H9 (cell line): ENCODE data around the gene GOLGA6A. TPM values are rescaled to one million over a fixed set of nuclear protein-coding genes. Genes with fewer than 3 reads are reported as not detected.
A peak's percentile ranks its signal among the peaks of the same experiment; 100 is the strongest.
"Not testable (repeated sequence)": the region's sequence is repeated elsewhere in the genome, so short reads cannot be mapped to it uniquely, and the experiment has no call there.

Experiments
- DNase-seq: peaks from one replicate; pipeline ENCODE4 v3.0.0-alpha.2; 2017
- H2AFZ ChIP-seq: one replicate; pipeline ENCODE4 v1.6.1; 2013; ENCODE audit warnings: mild to moderate bottlenecking, low read length, control low read depth, moderate library complexity
- H2AK5ac ChIP-seq: 2 replicates; pipeline ENCODE4 v1.6.1; 2013; ENCODE audit warnings: low read length, control low read depth, mixed read lengths; ENCODE audit not compliant: insufficient read length
- H2BK120ac ChIP-seq: one replicate; pipeline ENCODE4 v1.6.1; 2013; ENCODE audit warnings: low read depth, mild to moderate bottlenecking, low read length, control low read depth, inconsistent platforms; ENCODE audit not compliant: poor library complexity, severe bottlenecking
- H2BK12ac ChIP-seq: 2 replicates; pipeline ENCODE4 v1.6.1; 2013; ENCODE audit warnings: low read length, control low read depth, mixed read lengths, low read depth; ENCODE audit not compliant: insufficient read length
- H2BK15ac ChIP-seq: 2 replicates; pipeline ENCODE4 v1.6.1; 2013; ENCODE audit warnings: low read depth, low read length, control low read depth
- H2BK20ac ChIP-seq: one replicate; pipeline ENCODE4 v1.6.1; 2013; ENCODE audit warnings: low read depth, mild to moderate bottlenecking, low read length, control low read depth, inconsistent platforms; ENCODE audit not compliant: poor library complexity, severe bottlenecking
- H2BK5ac ChIP-seq: 2 replicates; pipeline ENCODE4 v1.6.1; 2013; ENCODE audit warnings: low read length, control low read depth, mixed read lengths; ENCODE audit not compliant: insufficient read length
- H3K14ac ChIP-seq: 2 replicates; pipeline ENCODE4 v1.6.1; 2013; ENCODE audit warnings: low read length, control low read depth; ENCODE audit not compliant: insufficient read depth
- H3K18ac ChIP-seq: 2 replicates; pipeline ENCODE4 v1.6.1; 2013; ENCODE audit warnings: low read depth, mild to moderate bottlenecking, mixed read lengths, low read length, control low read depth; ENCODE audit not compliant: insufficient read length
- H3K23ac ChIP-seq: 2 replicates; pipeline ENCODE4 v1.6.1; 2013; ENCODE audit warnings: low read length, control low read depth, mixed read lengths, low read depth; ENCODE audit not compliant: insufficient read length
- H3K23me2 ChIP-seq: 2 replicates; pipeline ENCODE4 v1.6.1; 2013; ENCODE audit warnings: low read depth, mild to moderate bottlenecking, mixed read lengths, low read length, control low read depth; ENCODE audit not compliant: insufficient read length, poor library complexity, severe bottlenecking
- H3K27ac ChIP-seq: 2 replicates; pipeline ENCODE4 v1.5.1; 2013; ENCODE audit warnings: low read length, control low read depth, mixed read lengths, low read depth; ENCODE audit not compliant: insufficient read length
- H3K27me3 ChIP-seq: 2 replicates; pipeline ENCODE4 v1.6.1; 2013; ENCODE audit warnings: low read length, control low read depth, inconsistent platforms; ENCODE audit not compliant: insufficient read depth
- H3K4ac ChIP-seq: 2 replicates; pipeline ENCODE4 v1.6.1; 2013; ENCODE audit warnings: low read depth, mild to moderate bottlenecking, control low read depth, inconsistent platforms, low read length, moderate library complexity
- H3K4me1 ChIP-seq: 2 replicates; pipeline ENCODE4 v1.6.1; 2013; ENCODE audit warnings: low read length, control low read depth, inconsistent platforms; ENCODE audit not compliant: insufficient read depth
- H3K4me2 ChIP-seq: 2 replicates; pipeline ENCODE4 v1.6.1; 2013; ENCODE audit warnings: low read length, control low read depth, mixed read lengths; ENCODE audit not compliant: insufficient read length, insufficient read depth
- H3K56ac ChIP-seq: 2 replicates; pipeline ENCODE4 v1.6.1; 2013; ENCODE audit warnings: low read depth, mild to moderate bottlenecking, mixed read lengths, low read length, control low read depth; ENCODE audit not compliant: insufficient read length
- H3K79me1 ChIP-seq: 2 replicates; pipeline ENCODE4 v1.6.1; 2013; ENCODE audit warnings: low read depth, mild to moderate bottlenecking, moderate library complexity, low read length, control low read depth, inconsistent platforms; ENCODE audit not compliant: insufficient read depth, poor library complexity, severe bottlenecking
- H3K79me2 ChIP-seq: 2 replicates; pipeline ENCODE4 v1.6.1; 2013; ENCODE audit warnings: low read length, control low read depth, inconsistent platforms; ENCODE audit not compliant: insufficient read depth
- H3K9ac ChIP-seq: 2 replicates; pipeline ENCODE4 v1.6.1; 2013; ENCODE audit warnings: low read length, control low read depth, mixed read lengths; ENCODE audit not compliant: insufficient read length; ENCODE audit errors: extremely low read depth
- H3K9me3 ChIP-seq: one replicate; pipeline ENCODE4 v1.6.1; 2013; ENCODE audit warnings: low read depth, low read length, inconsistent platforms; ENCODE audit not compliant: control insufficient read depth
- H3T11ph ChIP-seq: one replicate; pipeline ENCODE4 v1.6.1; 2013; ENCODE audit warnings: mild to moderate bottlenecking, low read length, control low read depth, inconsistent platforms
- H4K20me1 ChIP-seq: one replicate; pipeline ENCODE4 v1.6.1; 2013; ENCODE audit not compliant: control insufficient read depth, insufficient read length, insufficient read depth
- H4K5ac ChIP-seq: 2 replicates; pipeline ENCODE4 v1.6.1; 2013; ENCODE audit warnings: low read depth, mild to moderate bottlenecking, mixed read lengths, low read length, control low read depth; ENCODE audit not compliant: insufficient read length
- H4K8ac ChIP-seq: replicated peaks from 2 replicates; pipeline ENCODE4 v1.6.1; 2013; ENCODE audit warnings: low read length, control low read depth, mixed read lengths, low read depth; ENCODE audit not compliant: insufficient read length
- H4K91ac ChIP-seq: 2 replicates; pipeline ENCODE4 v1.6.1; 2013; ENCODE audit warnings: low read depth, mild to moderate bottlenecking, moderate library complexity, mixed read lengths, low read length, control low read depth; ENCODE audit not compliant: insufficient read length
- H3K27ac Mint-ChIP-seq, 3 experiments: 2 replicates in 2 of 3; 3 replicates in 1 of 3; pipeline ENCODE4 v1.8.0; 2020 to 2021; ENCODE audit warnings: mixed read lengths in 3 of 3, mild to moderate bottlenecking in 1 of 3, moderate library complexity in 1 of 3
- H3K27me3 Mint-ChIP-seq: 2 replicates; pipeline ENCODE4 v1.8.0; 2021; ENCODE audit warnings: low read depth, mild to moderate bottlenecking, moderate library complexity, mixed read lengths
- H3K36me3 Mint-ChIP-seq, 3 experiments: 2 replicates in 2 of 3; 3 replicates in 1 of 3; pipeline ENCODE4 v1.8.0; 2020 to 2021; ENCODE audit warnings: low read depth in 3 of 3, mixed read lengths in 3 of 3; ENCODE audit not compliant: insufficient read depth in 1 of 3
- H3K4me1 Mint-ChIP-seq, 2 experiments: 2 replicates each; pipeline ENCODE4 v1.8.0; 2020; ENCODE audit warnings: mixed read lengths in 2 of 2
- H3K4me3 Mint-ChIP-seq, 2 experiments: 2 replicates in 1 of 2; 3 replicates in 1 of 2; pipeline ENCODE4 v1.8.0; 2020 to 2021; ENCODE audit warnings: mild to moderate bottlenecking in 2 of 2, mixed read lengths in 2 of 2, moderate library complexity in 1 of 2
- H3K9me3 Mint-ChIP-seq, 2 experiments: 2 replicates in 1 of 2; 3 replicates in 1 of 2; pipeline ENCODE4 v1.8.0; 2020; ENCODE audit warnings: mild to moderate bottlenecking in 2 of 2, mixed read lengths in 2 of 2, moderate library complexity in 1 of 2
- WGBS: extraction: QIAGEN DNeasy Blood & Tissue Kit; methylation state at CpG from one replicate; pipeline ENCODE4 v1.1.7; 2013; ENCODE audit warnings: missing lambda C conversion rate, low lambda C conversion rate, mixed read lengths; ENCODE audit not compliant: insufficient read length; ENCODE audit errors: extremely low coverage; 5-methylcytosine and 5-hydroxymethylcytosine counted together
- total RNA-seq: library from RNA; stranded (reverse); gene quantifications from 2 replicates; pipeline ENCODE4 v1.2.1, GENCODE V29; 2021
- TF ChIP-seq, protein P1 (sequence below): fragments of 200-600 bp; sonication (generic); conservative IDR thresholded peaks from 3 replicates; pipeline ENCODE4 v1.8.0; 2021; ENCODE audit warnings: antibody characterized with exemption, mild to moderate bottlenecking

Gene GOLGA6A
- total RNA-seq, 1 experiment from 2014 or later = 0.72 TPM

DNA sequence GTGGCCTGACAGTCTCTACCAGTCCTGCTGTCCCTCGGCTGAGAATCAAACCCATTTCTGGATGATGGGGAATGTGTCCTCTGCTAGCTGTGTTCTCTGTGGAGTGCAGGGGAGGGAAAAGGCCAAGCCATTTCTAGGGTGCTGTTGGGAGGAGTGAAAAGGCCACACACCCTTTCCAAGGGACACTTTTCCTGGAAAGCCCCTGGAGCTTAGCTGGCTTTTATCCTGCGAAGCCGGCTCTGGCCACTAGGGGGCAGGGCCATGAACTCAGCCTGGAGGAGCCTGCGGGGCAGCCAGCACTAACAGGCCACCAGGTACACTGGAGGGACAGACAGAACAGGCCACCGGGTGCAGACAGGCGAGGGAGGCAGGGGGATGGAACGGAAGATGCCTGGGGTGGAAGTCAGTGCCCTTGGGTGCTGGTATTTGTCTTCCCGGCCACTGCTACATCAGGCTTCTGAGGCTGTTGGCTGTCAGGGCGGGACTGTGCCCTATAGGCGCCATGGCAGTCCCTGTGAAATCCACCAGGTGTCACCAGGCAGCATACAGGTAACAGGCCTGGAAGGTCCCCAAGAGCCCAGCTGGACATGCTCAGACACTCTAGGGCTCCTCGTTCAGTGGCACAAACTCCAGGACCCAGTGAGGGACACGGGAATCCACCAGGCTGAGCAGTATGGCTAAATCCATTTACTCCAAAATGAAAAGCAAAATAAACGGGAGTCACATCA is 16.5 kb downstream of the GOLGA6A start:
- H2BK12ac ChIP-seq, H4K91ac ChIP-seq, H2BK5ac ChIP-seq, H3K27me3 ChIP-seq, H3T11ph ChIP-seq, H3K4me1 Mint-ChIP-seq, H3K79me2 ChIP-seq, H3K9me3 Mint-ChIP-seq, H3K4ac ChIP-seq, H3K79me1 ChIP-seq, H4K8ac ChIP-seq, H3K23ac ChIP-seq, H4K20me1 ChIP-seq, H3K23me2 ChIP-seq, DNase-seq, H2BK120ac ChIP-seq, H3K4me2 ChIP-seq, H3K27me3 Mint-ChIP-seq, H3K9ac ChIP-seq, H3K9me3 ChIP-seq, H4K5ac ChIP-seq, H3K27ac ChIP-seq, H3K4me3 Mint-ChIP-seq, H2AFZ ChIP-seq, H3K36me3 Mint-ChIP-seq, H3K4me1 ChIP-seq, H2BK20ac ChIP-seq, H2AK5ac ChIP-seq, H3K56ac ChIP-seq, H3K14ac ChIP-seq, H3K18ac ChIP-seq, H2BK15ac ChIP-seq, H3K27ac Mint-ChIP-seq: not testable (repeated sequence)
- TF ChIP-seq, protein P1, sequence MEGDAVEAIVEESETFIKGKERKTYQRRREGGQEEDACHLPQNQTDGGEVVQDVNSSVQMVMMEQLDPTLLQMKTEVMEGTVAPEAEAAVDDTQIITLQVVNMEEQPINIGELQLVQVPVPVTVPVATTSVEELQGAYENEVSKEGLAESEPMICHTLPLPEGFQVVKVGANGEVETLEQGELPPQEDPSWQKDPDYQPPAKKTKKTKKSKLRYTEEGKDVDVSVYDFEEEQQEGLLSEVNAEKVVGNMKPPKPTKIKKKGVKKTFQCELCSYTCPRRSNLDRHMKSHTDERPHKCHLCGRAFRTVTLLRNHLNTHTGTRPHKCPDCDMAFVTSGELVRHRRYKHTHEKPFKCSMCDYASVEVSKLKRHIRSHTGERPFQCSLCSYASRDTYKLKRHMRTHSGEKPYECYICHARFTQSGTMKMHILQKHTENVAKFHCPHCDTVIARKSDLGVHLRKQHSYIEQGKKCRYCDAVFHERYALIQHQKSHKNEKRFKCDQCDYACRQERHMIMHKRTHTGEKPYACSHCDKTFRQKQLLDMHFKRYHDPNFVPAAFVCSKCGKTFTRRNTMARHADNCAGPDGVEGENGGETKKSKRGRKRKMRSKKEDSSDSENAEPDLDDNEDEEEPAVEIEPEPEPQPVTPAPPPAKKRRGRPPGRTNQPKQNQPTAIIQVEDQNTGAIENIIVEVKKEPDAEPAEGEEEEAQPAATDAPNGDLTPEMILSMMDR = peak; percentile 68
- no CpG with 5 or more reads among the region's 13 CpGs for WGBS

DNA sequence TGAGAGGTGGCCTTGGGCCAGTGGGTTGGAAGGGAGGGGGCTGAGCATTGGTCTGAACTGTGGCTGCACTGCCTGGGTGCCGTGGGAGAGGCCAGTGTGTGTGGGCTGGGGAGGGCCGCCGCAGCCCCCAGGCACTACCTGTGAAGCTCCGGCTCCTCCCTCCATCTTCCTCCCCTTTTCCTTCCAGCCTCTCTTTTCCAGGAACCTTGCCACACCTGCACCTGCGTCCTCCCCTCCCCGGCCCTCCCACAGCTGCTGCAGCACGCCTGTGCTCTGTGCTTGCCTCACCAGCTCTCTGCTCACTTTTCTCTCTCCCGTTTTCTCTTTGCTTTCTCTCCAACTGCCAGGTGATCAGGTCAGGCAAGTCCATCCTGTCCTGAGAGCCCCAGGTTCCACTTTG is 17.5 kb downstream of the GOLGA6A start:
- not testable (repeated sequence) for H3K9me3 ChIP-seq, H3K4me1 ChIP-seq, H2BK120ac ChIP-seq, H4K8ac ChIP-seq, H3K56ac ChIP-seq, H4K20me1 ChIP-seq, H3K27me3 Mint-ChIP-seq, H3K27ac ChIP-seq, H3K4me3 Mint-ChIP-seq, H2AK5ac ChIP-seq, H3K18ac ChIP-seq, H3K79me2 ChIP-seq, H3K79me1 ChIP-seq, H3K4me1 Mint-ChIP-seq, H2BK15ac ChIP-seq, H3K4ac ChIP-seq, H2BK5ac ChIP-seq, H3K23ac ChIP-seq, H2BK12ac ChIP-seq, H2BK20ac ChIP-seq, H3K23me2 ChIP-seq, H3T11ph ChIP-seq, H4K91ac ChIP-seq, DNase-seq, H3K4me2 ChIP-seq, H2AFZ ChIP-seq, H3K27me3 ChIP-seq, H3K9me3 Mint-ChIP-seq, H3K9ac ChIP-seq, H3K36me3 Mint-ChIP-seq, H4K5ac ChIP-seq, H3K27ac Mint-ChIP-seq, H3K14ac ChIP-seq
- no CpG with 5 or more reads among the region's 8 CpGs for WGBS
